GM13977 (cell line): ENCODE results near the gene ADAMTS6.

Source experiments
- DNase-seq: peaks from one replicate; pipeline ENCODE4 v3.0.0; 2012; ENCODE audit warnings: low spot score
- CTCF ChIP-seq: IDR thresholded peaks from 2 replicates; pipeline ENCODE4 v1.5.1; 2012; ENCODE audit warnings: mild to moderate bottlenecking, control low read depth; ENCODE audit not compliant: insufficient read depth; ENCODE audit errors: extremely low read depth, missing control alignments
- in situ Hi-C: fragments of 300-500 bp; cut with MboI; formaldehyde crosslinking; loops from one replicate; pipeline ENCODE4 v1.12.0; 2022; ENCODE audit warnings: low sequenced_read_pairs, low pct_unique_long_range_greater_than_20kb, mixed read lengths, inconsistent platforms; ENCODE audit not compliant: unreplicated experiment

Gene ADAMTS6

GRCh38 chr5:65156933-65157332 is 324.8 kb downstream of the ADAMTS6 start:
- DNase-seq, result no peak
- no peak for TF ChIP-seq CTCF

GRCh38 chr5:65152131-65152530 is 329.6 kb downstream of the ADAMTS6 start:
- in situ Hi-C loops, result no loop called here
- no peak for TF ChIP-seq CTCF

More at GRCh38 chr5:65156933-65157332, 324.8 kb downstream of the ADAMTS6 start:
- in situ Hi-C loops, result no loop called here

GRCh38 chr5:65151614-65152013 is 330.1 kb downstream of the ADAMTS6 start:
- no peak for TF ChIP-seq CTCF
- DNase-seq, result no peak
- in situ Hi-C loops, result no loop called here

More at GRCh38 chr5:65152131-65152530, 329.6 kb downstream of the ADAMTS6 start:
- DNase-seq, result no peak

GRCh38 chr5:65150599-65151304 is 331.0 kb downstream of the ADAMTS6 start:
- in situ Hi-C loops, result no loop called here
- no peak for TF ChIP-seq CTCF
- DNase-seq, result no peak

- no peak for TF ChIP-seq CTCF
- no peak for DNase-seq
- in situ Hi-C loops, result no loop called here
Observed at GRCh38 chr5:65149827-65150226, 331.9 kb downstream of the ADAMTS6 start.

- no peak for TF ChIP-seq CTCF
- no peak for DNase-seq
- in situ Hi-C loops, result no loop called here
Observed at GRCh38 chr5:65144136-65144871, 337.4 kb downstream of the ADAMTS6 start.
